ENCODE measurements around the gene PGK2. TPM values are rescaled to one million over a fixed set of nuclear protein-coding genes. Genes with fewer than 3 reads are reported as not detected.

PGK2 gene
- total and polyA plus RNA-seq, 7 donors: not detected

DNA sequence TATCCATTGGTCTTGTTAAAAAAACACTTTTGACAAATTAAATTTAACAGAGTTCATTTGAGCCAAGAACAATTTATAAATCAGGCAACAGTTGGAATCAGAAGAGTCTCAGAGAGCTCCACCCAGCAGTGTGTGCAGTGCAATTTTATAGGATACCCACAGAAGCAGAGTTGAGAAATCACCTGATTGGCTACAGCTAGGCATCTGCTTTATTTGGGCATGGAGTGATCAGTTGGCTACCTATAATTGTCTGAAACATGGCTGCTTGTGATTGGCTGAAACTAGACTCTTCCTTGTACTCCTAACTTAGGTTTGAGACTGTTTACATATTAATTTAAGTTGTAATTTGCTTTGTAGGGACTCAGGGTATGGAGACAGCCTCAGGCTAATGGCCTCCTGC is 12.0 kb downstream of the PGK2 start:
- intact Hi-C loops (cut with DNase I): no loop called here
- no peaks in the 10 kb centered on the region for H3K27me3 ChIP-seq (ENCODE audit: insufficient read depth in 3 of 3, low read length in 2 of 3)
- no peaks in the 10 kb centered on the region for H3K4me1 ChIP-seq
- DNase-seq (no peak), ATAC-seq (no peak)
- no peaks in the 10 kb centered on the region for H3K9me3 ChIP-seq
- no peak overlapping the region for H3K4me3 ChIP-seq
- TF ChIP-seq, protein P1, sequence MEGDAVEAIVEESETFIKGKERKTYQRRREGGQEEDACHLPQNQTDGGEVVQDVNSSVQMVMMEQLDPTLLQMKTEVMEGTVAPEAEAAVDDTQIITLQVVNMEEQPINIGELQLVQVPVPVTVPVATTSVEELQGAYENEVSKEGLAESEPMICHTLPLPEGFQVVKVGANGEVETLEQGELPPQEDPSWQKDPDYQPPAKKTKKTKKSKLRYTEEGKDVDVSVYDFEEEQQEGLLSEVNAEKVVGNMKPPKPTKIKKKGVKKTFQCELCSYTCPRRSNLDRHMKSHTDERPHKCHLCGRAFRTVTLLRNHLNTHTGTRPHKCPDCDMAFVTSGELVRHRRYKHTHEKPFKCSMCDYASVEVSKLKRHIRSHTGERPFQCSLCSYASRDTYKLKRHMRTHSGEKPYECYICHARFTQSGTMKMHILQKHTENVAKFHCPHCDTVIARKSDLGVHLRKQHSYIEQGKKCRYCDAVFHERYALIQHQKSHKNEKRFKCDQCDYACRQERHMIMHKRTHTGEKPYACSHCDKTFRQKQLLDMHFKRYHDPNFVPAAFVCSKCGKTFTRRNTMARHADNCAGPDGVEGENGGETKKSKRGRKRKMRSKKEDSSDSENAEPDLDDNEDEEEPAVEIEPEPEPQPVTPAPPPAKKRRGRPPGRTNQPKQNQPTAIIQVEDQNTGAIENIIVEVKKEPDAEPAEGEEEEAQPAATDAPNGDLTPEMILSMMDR (IDR thresholded peaks at IDR 0.05): no peak
- no peaks in the 10 kb centered on the region for H3K36me3 ChIP-seq (ENCODE audit: insufficient read depth in 1 of 2, low read depth in 1 of 2)
- no peak overlapping the region for H3K27ac ChIP-seq

- H3K4me3 ChIP-seq: no peak overlapping the region
- no peaks in the 10 kb centered on the region for H3K36me3 ChIP-seq (ENCODE audit: insufficient read depth in 1 of 2, low read depth in 1 of 2)
- no peaks in the 10 kb centered on the region for H3K27me3 ChIP-seq (ENCODE audit: insufficient read depth in 3 of 3, low read length in 2 of 3)
- DNase-seq (no peak), ATAC-seq (no peak)
- no peaks in the 10 kb centered on the region for H3K9me3 ChIP-seq
- H3K4me1 ChIP-seq: no peaks in the 10 kb centered on the region
- intact Hi-C loops (cut with DNase I): no loop called here
- TF ChIP-seq, protein P1 (IDR thresholded peaks at IDR 0.05): no peak
- WGBS, 3 donors: 56 to 73% (median 58%) methylated on average over 5 of the region's 5 CpGs
- no peak overlapping the region for H3K27ac ChIP-seq
Observed at GRCh38 chr6:49772285-49772684, 14.8 kb downstream of the PGK2 start.

- H3K4me3 ChIP-seq: no peak overlapping the region
- H3K36me3 ChIP-seq (ENCODE audit: insufficient read depth in 1 of 2, low read depth in 1 of 2): no peaks in the 10 kb centered on the region
- DNase-seq: no peak
- H3K27me3 ChIP-seq (ENCODE audit: insufficient read depth in 3 of 3, low read length in 2 of 3): no peaks in the 10 kb centered on the region
- no peak overlapping the region for H3K27ac ChIP-seq
- H3K9me3 ChIP-seq: no peaks in the 10 kb centered on the region
- intact Hi-C loops (cut with DNase I): no loop called here
- ATAC-seq: no peak
- WGBS, 3 donors: 59 to 77% (median 69%) methylated on average over 2 of the region's 2 CpGs
- TF ChIP-seq, protein P1 (IDR thresholded peaks at IDR 0.05): no peak
- H3K4me1 ChIP-seq: no peaks in the 10 kb centered on the region
Observed at GRCh38 chr6:49766762-49767161, 20.3 kb downstream of the PGK2 start.

DNA sequence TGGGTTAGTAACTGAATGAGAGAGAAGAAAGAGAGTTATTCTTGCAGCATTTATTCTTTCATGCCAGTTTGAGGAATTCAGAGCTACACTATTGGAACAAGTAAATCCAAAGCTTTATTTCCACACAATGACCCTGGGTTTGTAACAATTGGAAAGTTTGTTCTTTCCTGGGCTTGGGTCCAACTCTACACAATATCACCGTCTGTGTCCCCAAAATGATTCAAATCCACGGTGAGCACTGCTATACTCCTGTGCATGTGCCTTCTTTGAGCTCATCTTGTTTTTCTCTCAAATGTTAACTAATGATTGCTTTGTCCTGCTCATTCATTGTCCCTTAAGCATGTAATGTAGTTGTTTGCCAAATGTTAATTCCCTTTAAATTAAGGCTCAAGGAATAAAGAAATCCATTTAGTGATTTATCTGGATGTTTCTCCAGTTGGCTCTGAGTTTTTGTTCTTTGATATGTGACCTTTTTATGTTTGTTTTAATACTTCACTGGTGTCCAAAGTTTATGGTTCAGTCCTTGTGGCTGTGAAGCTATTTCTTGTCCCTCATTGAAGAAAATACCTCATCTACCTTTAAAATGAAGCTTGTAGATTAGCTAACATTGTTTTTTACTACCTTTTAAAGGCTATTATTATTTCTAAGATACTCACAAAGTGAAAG is 22.4 kb downstream of the PGK2 start:
- intact Hi-C loops (cut with DNase I): no loop called here
- no peaks in the 10 kb centered on the region for H3K4me1 ChIP-seq
- ATAC-seq: no peak
- H3K36me3 ChIP-seq (ENCODE audit: insufficient read depth in 1 of 2, low read depth in 1 of 2): no peaks in the 10 kb centered on the region
- H3K9me3 ChIP-seq: no peaks in the 10 kb centered on the region
- H3K27me3 ChIP-seq (ENCODE audit: insufficient read depth in 3 of 3, low read length in 2 of 3): no peaks in the 10 kb centered on the region
- 11 to 22% (median 21%) methylated on average over 2 of the region's 2 CpGs for WGBS, 3 donors
- no peak overlapping the region for H3K27ac ChIP-seq
- TF ChIP-seq, protein P1 (IDR thresholded peaks at IDR 0.05): no peak
- no peak for DNase-seq
- no peak overlapping the region for H3K4me3 ChIP-seq

DNA sequence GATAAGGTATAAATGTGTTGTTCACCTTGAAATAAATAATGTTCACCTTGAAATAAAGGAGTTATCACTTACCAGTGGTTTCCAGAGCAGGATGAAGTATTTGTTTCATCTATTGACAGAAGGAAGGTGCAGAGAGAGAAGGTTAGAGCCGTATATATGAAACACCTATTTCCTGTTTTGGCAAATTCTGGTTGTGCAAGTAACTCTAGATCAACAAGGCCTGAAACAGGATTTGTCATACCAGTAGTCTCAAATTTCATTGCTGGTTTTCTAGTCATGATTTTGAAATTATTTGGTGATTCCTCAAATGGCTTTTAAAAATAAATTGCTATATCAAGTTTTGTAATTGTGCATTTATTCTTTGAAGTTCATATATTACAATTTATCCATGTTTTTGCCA is 42.8 kb downstream of the PGK2 start, which contains the start of gene CRISP3:
TSS of gene CRISP3 (minus strand) at position 130 of the 400 bp plus-strand sequence. CDS start at position 109, 21 bp downstream.
- H3K27ac ChIP-seq: no peak within 1 kb of the TSS
- WGBS, 3 donors: 12 to 19% (median 18%) methylated on average over 1 of the region's 1 CpG
- intact Hi-C loops (cut with DNase I): no loop called here

More for the DNA sequence above, 42.8 kb downstream of the PGK2 start, which contains the start of gene CRISP3:
- H3K27me3 ChIP-seq (ENCODE audit: insufficient read depth in 3 of 3, low read length in 2 of 3): no peaks in the 10 kb centered on the region
- ATAC-seq (no peak), DNase-seq (no peak)
- no peak within 1 kb of the TSS for H3K4me3 ChIP-seq
- no peaks in the 10 kb centered on the region for H3K4me1 ChIP-seq
- no peaks in the 10 kb centered on the region for H3K9me3 ChIP-seq
- H3K36me3 ChIP-seq (ENCODE audit: insufficient read depth in 1 of 2, low read depth in 1 of 2): no peaks in the 10 kb centered on the region
- TF ChIP-seq, protein P1 (IDR thresholded peaks at IDR 0.05): no peak

All from psoas muscle (tissue), 8 donors.